ENCODE results near the gene SREBF1.
A peak's percentile ranks its signal among the peaks of the same experiment; 100 is the strongest.

The SREBF1 gene

GRCh38 chr17:17797119-17797809, 39.5 kb downstream of the SREBF1 start:
- H3K27me3 Mint-ChIP-seq: no peaks in the 10 kb centered on the region
- H3K36me3 Mint-ChIP-seq: peaks cover 13% of the 10 kb centered on the region
- no peak for ATAC-seq (ENCODE audit: low read depth)
- H3K4me3 Mint-ChIP-seq: no peak overlapping the region
- H3K4me1 Mint-ChIP-seq: peaks cover 4% of the 10 kb centered on the region
- H3K9me3 Mint-ChIP-seq: no peaks in the 10 kb centered on the region
- DNase-seq (ENCODE audit: low spot score in 2 of 2): no peak
- no peak overlapping the region for H3K27ac Mint-ChIP-seq

GRCh38 chr17:17796787-17797061, 40.1 kb downstream of the SREBF1 start:
- H3K9me3 Mint-ChIP-seq: no peaks in the 10 kb centered on the region
- ATAC-seq (ENCODE audit: low read depth) (no peak), DNase-seq (ENCODE audit: low spot score in 2 of 2) (no peak)
- peaks cover 13% of the 10 kb centered on the region for H3K36me3 Mint-ChIP-seq
- no peak overlapping the region for H3K4me3 Mint-ChIP-seq
- H3K27ac Mint-ChIP-seq: no peak overlapping the region
- no peaks in the 10 kb centered on the region for H3K27me3 Mint-ChIP-seq
- peaks cover 8% of the 10 kb centered on the region for H3K4me1 Mint-ChIP-seq

GRCh38 chr17:17795946-17796786, 40.6 kb downstream of the SREBF1 start:
- peaks cover 13% of the 10 kb centered on the region for H3K36me3 Mint-ChIP-seq
- H3K4me1 Mint-ChIP-seq: peaks cover 13% of the 10 kb centered on the region
- no peaks in the 10 kb centered on the region for H3K27me3 Mint-ChIP-seq
- H3K4me3 Mint-ChIP-seq: no peak overlapping the region
- ATAC-seq (ENCODE audit: low read depth): no peak
- no peaks in the 10 kb centered on the region for H3K9me3 Mint-ChIP-seq
- no peak for DNase-seq (ENCODE audit: low spot score in 2 of 2)
- H3K27ac Mint-ChIP-seq: no peak overlapping the region

- Mint-ChIP-seq H3K27me3 (no peaks in the 10 kb centered on the region), H3K9me3 (no peaks in the 10 kb centered on the region), H3K27ac (no peak overlapping the region), H3K36me3 (peaks cover 13% of the 10 kb centered on the region), H3K4me3 (no peak overlapping the region), H3K4me1 (peaks cover 13% of the 10 kb centered on the region)
- DNase-seq (ENCODE audit: low spot score in 2 of 2) (no peak), ATAC-seq (ENCODE audit: low read depth) (no peak)
Observed at GRCh38 chr17:17795296-17795695, 41.5 kb downstream of the SREBF1 start.

- Mint-ChIP-seq H3K27ac (no peak overlapping the region), H3K27me3 (no peaks in the 10 kb centered on the region), H3K4me3 (no peak overlapping the region), H3K36me3 (peaks cover 12% of the 10 kb centered on the region), H3K4me1 (peaks cover 13% of the 10 kb centered on the region), H3K9me3 (no peaks in the 10 kb centered on the region)
- ATAC-seq (ENCODE audit: low read depth) (no peak), DNase-seq (ENCODE audit: low spot score in 2 of 2) (no peak)
Observed at GRCh38 chr17:17794382-17794781, 42.4 kb downstream of the SREBF1 start.

GRCh38 chr17:17793378-17794214, 43.2 kb downstream of the SREBF1 start:
- Mint-ChIP-seq H3K4me1 (peaks cover 13% of the 10 kb centered on the region), H3K4me3 (no peak overlapping the region), H3K27ac (peak overlapping the region; percentile 37), H3K9me3 (no peaks in the 10 kb centered on the region), H3K27me3 (no peaks in the 10 kb centered on the region), H3K36me3 (peaks cover 12% of the 10 kb centered on the region)
- ATAC-seq (ENCODE audit: low read depth): no peak
- no peak for DNase-seq (ENCODE audit: low spot score in 2 of 2)

- peak overlapping the region; percentile 69 for H3K4me3 Mint-ChIP-seq
- DNase-seq (ENCODE audit: low spot score in 2 of 2): no peak
- ATAC-seq (ENCODE audit: low read depth): peak; percentile 73
- H3K9me3 Mint-ChIP-seq: no peaks in the 10 kb centered on the region
- peaks cover 13% of the 10 kb centered on the region for H3K4me1 Mint-ChIP-seq
- no peaks in the 10 kb centered on the region for H3K27me3 Mint-ChIP-seq
- no peak overlapping the region for H3K27ac Mint-ChIP-seq
- peaks cover 10% of the 10 kb centered on the region for H3K36me3 Mint-ChIP-seq
Observed at GRCh38 chr17:17792551-17793377, 44.0 kb downstream of the SREBF1 start.

- H3K36me3 Mint-ChIP-seq: peaks cover 8% of the 10 kb centered on the region
- no peaks in the 10 kb centered on the region for H3K9me3 Mint-ChIP-seq
- H3K27me3 Mint-ChIP-seq: no peaks in the 10 kb centered on the region
- peak overlapping the region; percentile 43 for H3K4me3 Mint-ChIP-seq
- DNase-seq (ENCODE audit: low spot score in 2 of 2) (no peak), ATAC-seq (ENCODE audit: low read depth) (no peak)
- H3K27ac Mint-ChIP-seq: no peak overlapping the region
- peaks cover 13% of the 10 kb centered on the region for H3K4me1 Mint-ChIP-seq
Observed at GRCh38 chr17:17792037-17792550, 44.7 kb downstream of the SREBF1 start.

- H3K36me3 Mint-ChIP-seq: peaks cover 5% of the 10 kb centered on the region
- ATAC-seq (ENCODE audit: low read depth): no peak
- DNase-seq (ENCODE audit: low spot score in 2 of 2): no peak
- H3K4me1 Mint-ChIP-seq: peaks cover 16% of the 10 kb centered on the region
- H3K9me3 Mint-ChIP-seq: no peaks in the 10 kb centered on the region
- H3K4me3 Mint-ChIP-seq: no peak overlapping the region
- no peaks in the 10 kb centered on the region for H3K27me3 Mint-ChIP-seq
- H3K27ac Mint-ChIP-seq: no peak overlapping the region
Observed at GRCh38 chr17:17790637-17791464, 45.9 kb downstream of the SREBF1 start.

- DNase-seq (ENCODE audit: low spot score in 2 of 2): no peak
- Mint-ChIP-seq H3K27ac (no peak overlapping the region), H3K4me1 (peaks cover 21% of the 10 kb centered on the region)
Observed at GRCh38 chr17:17789828-17790636, 46.8 kb downstream of the SREBF1 start.

GRCh38 chr17:17789410-17789809, 47.4 kb downstream of the SREBF1 start:
- Mint-ChIP-seq H3K36me3 (peaks cover 5% of the 10 kb centered on the region), H3K4me3 (no peak overlapping the region), H3K27me3 (no peaks in the 10 kb centered on the region), H3K9me3 (no peaks in the 10 kb centered on the region), H3K27ac (no peak overlapping the region), H3K4me1 (peaks cover 27% of the 10 kb centered on the region)
- ATAC-seq (ENCODE audit: low read depth) (no peak), DNase-seq (ENCODE audit: low spot score in 2 of 2) (no peak)

More at GRCh38 chr17:17789828-17790636, 46.8 kb downstream of the SREBF1 start:
- Mint-ChIP-seq H3K4me3 (no peak overlapping the region), H3K27me3 (no peaks in the 10 kb centered on the region), H3K36me3 (peaks cover 5% of the 10 kb centered on the region), H3K9me3 (no peaks in the 10 kb centered on the region)
- ATAC-seq (ENCODE audit: low read depth): no peak

GRCh38 chr17:17788967-17789366, 47.8 kb downstream of the SREBF1 start:
- Mint-ChIP-seq H3K27ac (no peak overlapping the region), H3K4me3 (no peak overlapping the region), H3K36me3 (peaks cover 5% of the 10 kb centered on the region), H3K9me3 (no peaks in the 10 kb centered on the region), H3K4me1 (peaks cover 31% of the 10 kb centered on the region), H3K27me3 (no peaks in the 10 kb centered on the region)
- no peak for ATAC-seq (ENCODE audit: low read depth)
- no peak for DNase-seq (ENCODE audit: low spot score in 2 of 2)

Data from memory B cell (primary cell).